NB4 (cell line): ENCODE results near the gene SSH2.

Experiments
- MYC ChIP-seq: IDR thresholded peaks from 2 replicates; pipeline ENCODE4 v1.6.1; 2011; ENCODE audit warnings: low read depth, low read length
- POLR2A ChIP-seq: IDR thresholded peaks from 2 replicates; pipeline ENCODE4 v1.6.1; 2011; ENCODE audit warnings: mild to moderate bottlenecking; ENCODE audit not compliant: insufficient read length; ENCODE audit errors: extremely low read depth
- TF ChIP-seq, protein P1 (sequence below): IDR thresholded peaks from one replicate; pipeline ENCODE4 v1.5.1; 2012; ENCODE audit warnings: low read depth, low read length
- TF ChIP-seq, protein P2 (sequence below): IDR thresholded peaks from 2 replicates; pipeline ENCODE4 v1.6.1; 2011; ENCODE audit warnings: low read depth, low read length

DNA sequence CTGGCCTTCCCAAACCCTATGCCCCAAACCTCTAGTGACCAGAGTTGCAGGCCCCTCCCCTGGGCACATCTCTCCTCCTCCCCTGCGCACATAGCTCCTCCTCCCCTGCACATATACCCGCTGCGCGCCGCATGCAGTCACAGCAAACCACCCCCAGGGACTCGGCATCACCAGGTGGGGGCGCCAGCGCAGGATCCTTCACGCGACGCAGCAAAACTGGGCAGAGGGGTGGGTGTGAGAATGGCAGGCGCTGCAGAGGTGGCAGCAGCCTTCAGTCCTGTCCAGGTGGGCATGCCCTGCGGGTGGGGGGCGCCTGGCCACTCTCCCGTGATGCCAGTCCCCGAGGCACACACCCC is 312.9 kb downstream of the SSH2 start:
- TF ChIP-seq POLR2A (peak; percentile 26), MYC (peak; percentile 58; the same call in 1 of the 2 replicates)
- TF ChIP-seq, protein P1, sequence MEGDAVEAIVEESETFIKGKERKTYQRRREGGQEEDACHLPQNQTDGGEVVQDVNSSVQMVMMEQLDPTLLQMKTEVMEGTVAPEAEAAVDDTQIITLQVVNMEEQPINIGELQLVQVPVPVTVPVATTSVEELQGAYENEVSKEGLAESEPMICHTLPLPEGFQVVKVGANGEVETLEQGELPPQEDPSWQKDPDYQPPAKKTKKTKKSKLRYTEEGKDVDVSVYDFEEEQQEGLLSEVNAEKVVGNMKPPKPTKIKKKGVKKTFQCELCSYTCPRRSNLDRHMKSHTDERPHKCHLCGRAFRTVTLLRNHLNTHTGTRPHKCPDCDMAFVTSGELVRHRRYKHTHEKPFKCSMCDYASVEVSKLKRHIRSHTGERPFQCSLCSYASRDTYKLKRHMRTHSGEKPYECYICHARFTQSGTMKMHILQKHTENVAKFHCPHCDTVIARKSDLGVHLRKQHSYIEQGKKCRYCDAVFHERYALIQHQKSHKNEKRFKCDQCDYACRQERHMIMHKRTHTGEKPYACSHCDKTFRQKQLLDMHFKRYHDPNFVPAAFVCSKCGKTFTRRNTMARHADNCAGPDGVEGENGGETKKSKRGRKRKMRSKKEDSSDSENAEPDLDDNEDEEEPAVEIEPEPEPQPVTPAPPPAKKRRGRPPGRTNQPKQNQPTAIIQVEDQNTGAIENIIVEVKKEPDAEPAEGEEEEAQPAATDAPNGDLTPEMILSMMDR: peak; percentile 89
- TF ChIP-seq, protein P2, sequence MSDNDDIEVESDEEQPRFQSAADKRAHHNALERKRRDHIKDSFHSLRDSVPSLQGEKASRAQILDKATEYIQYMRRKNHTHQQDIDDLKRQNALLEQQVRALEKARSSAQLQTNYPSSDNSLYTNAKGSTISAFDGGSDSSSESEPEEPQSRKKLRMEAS: peak; percentile 79
